ENCODE data around the gene TRABD2A.
"Not testable (repeated sequence)": the region's sequence is repeated elsewhere in the genome, so short reads cannot be mapped to it uniquely, and the experiment has no call there.

Gene TRABD2A

DNA sequence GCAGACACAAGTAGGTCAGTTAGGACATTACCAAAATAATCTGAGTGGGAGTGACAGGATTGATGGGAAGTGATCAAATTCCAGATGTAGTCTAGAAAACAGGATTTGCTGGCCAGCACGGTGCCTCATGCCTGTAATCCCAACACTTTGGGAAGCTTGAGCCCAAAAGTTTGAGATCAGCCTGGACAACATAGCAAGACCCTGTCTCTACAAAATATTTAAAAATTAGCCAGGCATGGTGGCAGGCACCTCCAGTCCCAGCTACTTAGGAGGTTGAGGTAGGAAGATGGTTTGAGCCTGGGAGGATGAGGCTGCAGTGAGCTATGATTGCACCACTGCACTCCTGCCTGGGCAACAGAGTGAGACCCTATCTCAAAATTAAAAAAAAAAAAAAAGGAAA is 5.3 kb downstream of the TRABD2A start:
- not testable (repeated sequence) for H3K36me3 ChIP-seq (ENCODE audit: insufficient read depth, low read length); H3K9ac ChIP-seq (ENCODE audit: low read length); H3K27me3 ChIP-seq (ENCODE audit: control insufficient read depth in 1 of 2, insufficient read depth in 2 of 2, low read length in 2 of 2); H3K4me3 ChIP-seq (ENCODE audit: low read depth in 1 of 2, low read length in 2 of 2); H3K9me3 ChIP-seq (ENCODE audit: low read length); H3K27ac ChIP-seq (ENCODE audit: low read depth, low read length); H3K4me1 ChIP-seq (ENCODE audit: insufficient read depth, low read length)

GRCh38 chr2:84875213-84875560 is 5.7 kb downstream of the TRABD2A start:
- Histone ChIP-seq H3K4me1 (ENCODE audit: insufficient read depth, low read length) (peaks cover 2% of the 10 kb centered on the region), H3K9ac (ENCODE audit: low read length) (no peak overlapping the region), H3K9me3 (ENCODE audit: low read length) (no peaks in the 10 kb centered on the region), H3K27ac (ENCODE audit: low read depth, low read length) (no peak overlapping the region), H3K36me3 (ENCODE audit: insufficient read depth, low read length) (no peaks in the 10 kb centered on the region), H3K27me3 (ENCODE audit: control insufficient read depth in 1 of 2, insufficient read depth in 2 of 2, low read length in 2 of 2) (peaks cover under 1 to 3% of the 10 kb centered on the region in 2 donors), H3K4me3 (ENCODE audit: low read depth in 1 of 2, low read length in 2 of 2) (no peak overlapping the region)

- Histone ChIP-seq H3K27ac (ENCODE audit: low read depth, low read length) (no peak overlapping the region), H3K27me3 (ENCODE audit: control insufficient read depth in 1 of 2, insufficient read depth in 2 of 2, low read length in 2 of 2) (no peaks in the 10 kb centered on the region), H3K36me3 (ENCODE audit: insufficient read depth, low read length) (no peaks in the 10 kb centered on the region), H3K9ac (ENCODE audit: low read length) (no peak overlapping the region), H3K4me3 (ENCODE audit: low read depth in 1 of 2, low read length in 2 of 2) (no peak overlapping the region), H3K9me3 (ENCODE audit: low read length) (no peaks in the 10 kb centered on the region), H3K4me1 (ENCODE audit: insufficient read depth, low read length) (no peaks in the 10 kb centered on the region)
Observed at GRCh38 chr2:84874381-84875212, 6.3 kb downstream of the TRABD2A start.

DNA sequence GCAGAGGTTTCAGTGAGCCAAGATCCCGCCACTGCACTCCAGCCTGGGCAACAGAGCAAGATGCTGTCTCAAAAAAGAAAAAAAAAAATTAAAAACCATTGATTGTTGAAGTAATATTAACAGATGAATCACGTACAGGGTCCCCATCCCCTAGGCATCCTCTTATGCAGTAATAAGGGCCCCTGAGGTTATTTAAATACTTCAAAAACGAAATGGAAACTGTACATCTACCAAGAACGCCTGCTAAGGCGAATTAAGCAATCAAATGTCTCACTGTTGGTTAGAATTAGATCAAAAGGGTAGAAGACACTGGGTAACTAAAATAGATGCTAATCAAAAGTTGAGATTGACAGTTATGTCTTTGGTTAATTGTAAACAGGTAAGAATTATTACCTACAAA is 7.5 kb downstream of the TRABD2A start:
- H3K36me3 ChIP-seq (ENCODE audit: insufficient read depth, low read length): no peaks in the 10 kb centered on the region
- H3K4me1 ChIP-seq (ENCODE audit: insufficient read depth, low read length): no peaks in the 10 kb centered on the region
- H3K9me3 ChIP-seq (ENCODE audit: low read length): no peaks in the 10 kb centered on the region
- no peak overlapping the region for H3K4me3 ChIP-seq (ENCODE audit: low read depth in 1 of 2, low read length in 2 of 2)
- H3K27ac ChIP-seq (ENCODE audit: low read depth, low read length): no peak overlapping the region
- H3K27me3 ChIP-seq (ENCODE audit: control insufficient read depth in 1 of 2, insufficient read depth in 2 of 2, low read length in 2 of 2): no peaks in the 10 kb centered on the region
- no peak overlapping the region for H3K9ac ChIP-seq (ENCODE audit: low read length)

- H3K9me3 ChIP-seq (ENCODE audit: low read length); H3K27me3 ChIP-seq (ENCODE audit: control insufficient read depth in 1 of 2, insufficient read depth in 2 of 2, low read length in 2 of 2); H3K4me1 ChIP-seq (ENCODE audit: insufficient read depth, low read length); H3K36me3 ChIP-seq (ENCODE audit: insufficient read depth, low read length); H3K9ac ChIP-seq (ENCODE audit: low read length); H3K27ac ChIP-seq (ENCODE audit: low read depth, low read length); H3K4me3 ChIP-seq (ENCODE audit: low read depth in 1 of 2, low read length in 2 of 2): not testable (repeated sequence)
Observed at GRCh38 chr2:84872691-84873090, 8.2 kb downstream of the TRABD2A start.

GRCh38 chr2:84870306-84870705 is 10.6 kb downstream of the TRABD2A start:
- no peaks in the 10 kb centered on the region for H3K27me3 ChIP-seq (ENCODE audit: control insufficient read depth in 1 of 2, insufficient read depth in 2 of 2, low read length in 2 of 2)
- H3K27ac ChIP-seq (ENCODE audit: low read depth, low read length): no peak overlapping the region
- no peaks in the 10 kb centered on the region for H3K36me3 ChIP-seq (ENCODE audit: insufficient read depth, low read length)
- H3K9ac ChIP-seq (ENCODE audit: low read length): no peak overlapping the region
- H3K9me3 ChIP-seq (ENCODE audit: low read length): no peaks in the 10 kb centered on the region
- no peaks in the 10 kb centered on the region for H3K4me1 ChIP-seq (ENCODE audit: insufficient read depth, low read length)
- H3K4me3 ChIP-seq (ENCODE audit: low read depth in 1 of 2, low read length in 2 of 2): no peak overlapping the region

- H3K27me3 ChIP-seq (ENCODE audit: control insufficient read depth in 1 of 2, insufficient read depth in 2 of 2, low read length in 2 of 2); H3K36me3 ChIP-seq (ENCODE audit: insufficient read depth, low read length); H3K4me3 ChIP-seq (ENCODE audit: low read depth in 1 of 2, low read length in 2 of 2); H3K4me1 ChIP-seq (ENCODE audit: insufficient read depth, low read length); H3K9me3 ChIP-seq (ENCODE audit: low read length); H3K27ac ChIP-seq (ENCODE audit: low read depth, low read length); H3K9ac ChIP-seq (ENCODE audit: low read length): not testable (repeated sequence)
Observed at GRCh38 chr2:84868327-84868726, 12.6 kb downstream of the TRABD2A start.

DNA sequence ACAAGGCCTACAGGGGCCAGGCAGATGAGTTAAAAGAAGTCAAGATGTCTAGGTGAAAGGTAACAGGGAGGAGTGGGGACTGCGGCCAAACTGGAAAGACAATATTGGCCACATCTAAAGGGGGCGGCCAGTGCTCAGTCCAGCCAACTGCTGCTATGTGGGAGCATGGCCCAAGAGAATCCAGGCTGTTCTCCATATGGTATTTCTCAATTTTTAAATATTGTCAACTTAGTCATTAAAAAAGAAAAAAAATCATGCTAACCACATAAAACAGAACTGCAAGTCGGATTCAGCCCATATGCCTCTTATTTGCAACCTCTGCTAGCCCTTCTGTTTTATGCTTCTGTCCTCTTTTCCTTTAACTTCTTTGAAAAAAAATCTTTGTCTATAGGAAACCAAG is 14.8 kb downstream of the TRABD2A start:
- Histone ChIP-seq H3K27me3 (ENCODE audit: control insufficient read depth in 1 of 2, insufficient read depth in 2 of 2, low read length in 2 of 2) (no peaks in the 10 kb centered on the region), H3K4me3 (ENCODE audit: low read depth in 1 of 2, low read length in 2 of 2) (no peak overlapping the region), H3K27ac (ENCODE audit: low read depth, low read length) (no peak overlapping the region), H3K36me3 (ENCODE audit: insufficient read depth, low read length) (no peaks in the 10 kb centered on the region), H3K4me1 (ENCODE audit: insufficient read depth, low read length) (no peaks in the 10 kb centered on the region), H3K9ac (ENCODE audit: low read length) (no peak overlapping the region), H3K9me3 (ENCODE audit: low read length) (no peaks in the 10 kb centered on the region)

- Histone ChIP-seq H3K27ac (ENCODE audit: low read depth, low read length) (no peak overlapping the region), H3K9me3 (ENCODE audit: low read length) (no peaks in the 10 kb centered on the region), H3K4me3 (ENCODE audit: low read depth in 1 of 2, low read length in 2 of 2) (no peak overlapping the region), H3K27me3 (ENCODE audit: control insufficient read depth in 1 of 2, insufficient read depth in 2 of 2, low read length in 2 of 2) (no peaks in the 10 kb centered on the region), H3K9ac (ENCODE audit: low read length) (no peak overlapping the region), H3K4me1 (ENCODE audit: insufficient read depth, low read length) (no peaks in the 10 kb centered on the region), H3K36me3 (ENCODE audit: insufficient read depth, low read length) (no peaks in the 10 kb centered on the region)
Observed at GRCh38 chr2:84865181-84865783, 15.6 kb downstream of the TRABD2A start.

DNA sequence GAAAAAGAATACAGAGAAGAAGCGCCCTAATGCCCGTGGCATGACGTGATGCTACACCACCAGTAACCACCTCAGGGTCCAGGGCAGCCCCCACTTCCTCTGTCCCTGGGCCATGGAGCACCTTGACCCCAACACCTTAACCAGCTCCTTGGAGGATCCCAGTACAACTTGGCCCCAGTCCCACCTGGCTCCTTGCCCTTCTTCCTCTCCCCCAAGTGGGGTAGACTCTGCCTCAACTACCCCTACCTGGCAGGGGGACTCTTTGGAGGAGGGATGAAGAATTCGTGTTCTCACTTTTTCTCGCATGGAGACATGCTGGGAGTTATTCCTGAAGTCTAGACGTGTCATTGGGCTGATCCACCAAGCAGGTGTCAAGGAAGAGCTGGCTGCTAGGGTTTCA is 18.9 kb downstream of the TRABD2A start:
- Histone ChIP-seq H3K27ac (ENCODE audit: low read depth, low read length) (no peak overlapping the region), H3K4me3 (ENCODE audit: low read depth in 1 of 2, low read length in 2 of 2) (no peak overlapping the region), H3K9me3 (ENCODE audit: low read length) (no peaks in the 10 kb centered on the region)

DNA sequence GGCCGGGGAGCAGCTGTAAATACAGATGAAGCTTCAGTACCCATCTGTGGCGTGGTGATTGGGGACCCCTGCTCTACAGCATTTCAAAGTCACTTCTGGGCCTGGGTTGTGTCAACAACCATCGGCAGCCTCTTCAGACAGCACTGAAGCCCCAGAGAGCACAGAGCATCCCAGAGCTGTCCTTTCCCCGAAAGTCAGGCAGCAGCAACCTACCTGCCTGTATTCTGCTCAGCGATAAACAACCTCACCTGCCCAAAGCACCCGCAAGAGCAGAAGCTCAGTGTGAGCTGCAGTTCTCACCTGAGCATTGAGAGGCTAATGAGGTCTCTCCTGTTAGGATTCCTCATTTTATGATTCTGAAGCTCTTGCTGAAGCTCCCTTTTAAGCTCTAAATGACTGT is 19.3 kb downstream of the TRABD2A start:
- no peak overlapping the region for H3K4me3 ChIP-seq (ENCODE audit: low read depth in 1 of 2, low read length in 2 of 2)
- no peak overlapping the region for H3K27ac ChIP-seq (ENCODE audit: low read depth, low read length)
- H3K9ac ChIP-seq (ENCODE audit: low read length): no peak overlapping the region
- H3K27me3 ChIP-seq (ENCODE audit: control insufficient read depth in 1 of 2, insufficient read depth in 2 of 2, low read length in 2 of 2): no peaks in the 10 kb centered on the region
- H3K36me3 ChIP-seq (ENCODE audit: insufficient read depth, low read length): no peaks in the 10 kb centered on the region
- no peaks in the 10 kb centered on the region for H3K4me1 ChIP-seq (ENCODE audit: insufficient read depth, low read length)
- no peaks in the 10 kb centered on the region for H3K9me3 ChIP-seq (ENCODE audit: low read length)

More for the DNA sequence above, 18.9 kb downstream of the TRABD2A start:
- Histone ChIP-seq H3K36me3 (ENCODE audit: insufficient read depth, low read length) (no peaks in the 10 kb centered on the region), H3K9ac (ENCODE audit: low read length) (no peak overlapping the region), H3K4me1 (ENCODE audit: insufficient read depth, low read length) (no peaks in the 10 kb centered on the region), H3K27me3 (ENCODE audit: control insufficient read depth in 1 of 2, insufficient read depth in 2 of 2, low read length in 2 of 2) (no peaks in the 10 kb centered on the region)

DNA sequence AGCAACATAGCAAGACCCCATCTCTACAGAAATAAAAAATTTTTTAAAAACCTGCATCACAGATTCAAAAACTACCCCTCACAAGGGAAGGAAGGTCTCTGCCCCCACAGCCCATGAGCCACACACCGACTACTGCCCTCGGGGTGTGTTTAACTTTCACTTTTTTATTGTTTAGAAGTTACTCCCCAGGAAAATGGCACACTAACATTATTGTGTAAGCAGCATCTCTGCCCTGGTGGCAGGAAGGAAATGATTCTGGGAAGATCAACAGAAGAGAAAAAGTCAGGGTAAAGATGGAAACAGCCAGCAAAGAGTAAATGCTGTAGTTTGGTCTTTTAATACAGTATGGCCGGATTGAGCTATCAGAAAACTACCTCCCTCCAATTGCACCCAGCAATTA is 21.9 kb downstream of the TRABD2A start:
- Histone ChIP-seq H3K27ac (ENCODE audit: low read depth, low read length) (no peak overlapping the region), H3K9me3 (ENCODE audit: low read length) (no peaks in the 10 kb centered on the region), H3K4me3 (ENCODE audit: low read depth in 1 of 2, low read length in 2 of 2) (no peak overlapping the region), H3K4me1 (ENCODE audit: insufficient read depth, low read length) (no peaks in the 10 kb centered on the region), H3K9ac (ENCODE audit: low read length) (no peak overlapping the region), H3K27me3 (ENCODE audit: control insufficient read depth in 1 of 2, insufficient read depth in 2 of 2, low read length in 2 of 2) (no peaks in the 10 kb centered on the region), H3K36me3 (ENCODE audit: insufficient read depth, low read length) (no peaks in the 10 kb centered on the region)
